HEK293 (cell line): Measurements from ENCODE around the gene RNF166.

Source experiments
- CTCF ChIA-PET: fragments of 350-600 bp; formaldehyde crosslinking; extraction: SDS; loops from one replicate; lab custom pipeline; 2021; ENCODE audit warnings: antibody characterized with exemption; lab: Yijun Ruan, JAX
- POLR2A ChIA-PET: fragments of 300-600 bp; formaldehyde crosslinking; extraction: SDS; loops from one replicate; lab custom pipeline; 2020; ENCODE audit warnings: antibody characterized with exemption, inconsistent platforms; lab: Yijun Ruan, JAX
- H3K27ac ChIP-seq: fragments of 200-500 bp; sonication (Bioruptor generic); 2 replicates; pipeline ENCODE4 v1.5.1; 2014; ENCODE audit warnings: low read depth, low read length, control low read depth, inconsistent platforms; ENCODE audit errors: extremely low read depth
- H3K36me3 ChIP-seq, 2 experiments: fragments of 200-500 bp in 1 of 2; sonication (Bioruptor generic) in 1 of 2; 1 replicate in 1 of 2; 2 replicates in 1 of 2; pipeline ENCODE4 v1.5.1; 2014 to 2017; ENCODE audit warnings: inconsistent platforms in 2 of 2, low read length in 2 of 2; ENCODE audit not compliant: control insufficient read depth in 2 of 2, insufficient read depth in 1 of 2
- H3K4me1 ChIP-seq: fragments of 200-500 bp; sonication (Bioruptor generic); 2 replicates; pipeline ENCODE4 v1.5.1; 2014; ENCODE audit warnings: mild to moderate bottlenecking, low read length, inconsistent platforms; ENCODE audit not compliant: control insufficient read depth, insufficient read depth
- H3K4me3 ChIP-seq: 2 replicates; pipeline ENCODE4 v1.5.1; 2011; ENCODE audit warnings: low read depth, mild to moderate bottlenecking, control low read depth, low read length, moderate library complexity
- H3K9me3 ChIP-seq: fragments of 200-500 bp; sonication (Bioruptor generic); 2 replicates; pipeline ENCODE4 v1.5.1; 2014; ENCODE audit warnings: low read depth, low read length, inconsistent platforms; ENCODE audit not compliant: control insufficient read depth, insufficient read depth
- BCL11B ChIP-seq: fragments of 450-650 bp; formaldehyde crosslinking; IDR thresholded peaks from 2 replicates; pipeline ENCODE4 v1.5.1; 2016; ENCODE audit warnings: low read depth, missing biosample characterization, missing genetic modification characterization
- CTCF ChIP-seq: fragments of 450-650 bp; formaldehyde crosslinking; IDR thresholded peaks from 2 replicates; pipeline ENCODE4 v1.5.1; 2016; ENCODE audit warnings: missing biosample characterization, missing genetic modification characterization
- KLF17 ChIP-seq: fragments of 450-650 bp; formaldehyde crosslinking; IDR thresholded peaks from 2 replicates; pipeline ENCODE4 v1.5.1; 2016; ENCODE audit warnings: missing biosample characterization, missing genetic modification characterization
- OSR2 ChIP-seq: fragments of 450-650 bp; formaldehyde crosslinking; IDR thresholded peaks from 2 replicates; pipeline ENCODE4 v1.5.1; 2016; ENCODE audit warnings: missing biosample characterization, missing genetic modification characterization
- WT1 ChIP-seq: fragments of 450-650 bp; formaldehyde crosslinking; IDR thresholded peaks from 2 replicates; pipeline ENCODE4 v1.5.1; 2016; ENCODE audit warnings: missing biosample characterization, missing genetic modification characterization
- ZBTB48 ChIP-seq: fragments of 450-650 bp; formaldehyde crosslinking; IDR thresholded peaks from 2 replicates; pipeline ENCODE4 v1.5.1; 2016; ENCODE audit warnings: missing biosample characterization, missing genetic modification characterization
- ZNF174 ChIP-seq: fragments of 450-650 bp; formaldehyde crosslinking; IDR thresholded peaks from 2 replicates; pipeline ENCODE4 v1.5.0; 2017; ENCODE audit warnings: missing biosample characterization, mild to moderate bottlenecking, missing genetic modification characterization
- ZNF211 ChIP-seq: fragments of 450-650 bp; formaldehyde crosslinking; IDR thresholded peaks from 2 replicates; pipeline ENCODE4 v1.5.1; 2016; ENCODE audit warnings: low read depth, missing biosample characterization, missing genetic modification characterization
- ZNF274 ChIP-seq, 2 experiments: fragments of 200-500 bp in 1 of 2; fragments of 450-650 bp in 1 of 2; sonication (Bioruptor generic) in 1 of 2; formaldehyde crosslinking in 1 of 2; IDR thresholded peaks; 2 replicates each; pipeline versions ENCODE4 v1.5.1 to v1.6.1; 2014 to 2016; ENCODE audit warnings: borderline replicate concordance in 1 of 2, inconsistent platforms in 1 of 2, low read length in 1 of 2, missing biosample characterization in 1 of 2, missing genetic modification characterization in 1 of 2
- ZNF280C ChIP-seq: fragments of 450-650 bp; formaldehyde crosslinking; IDR thresholded peaks from 2 replicates; pipeline ENCODE4 v1.5.1; 2016; ENCODE audit warnings: missing biosample characterization, missing genetic modification characterization
- ZNF354C ChIP-seq: fragments of 450-650 bp; formaldehyde crosslinking; IDR thresholded peaks from 2 replicates; pipeline ENCODE4 v1.5.1; 2016; ENCODE audit warnings: missing biosample characterization, missing genetic modification characterization, low read depth, borderline replicate concordance
- ZNF544 ChIP-seq: fragments of 450-650 bp; formaldehyde crosslinking; IDR thresholded peaks from 2 replicates; pipeline ENCODE4 v1.5.0; 2017; ENCODE audit warnings: missing biosample characterization, missing genetic modification characterization
- ZNF571 ChIP-seq: fragments of 450-650 bp; formaldehyde crosslinking; IDR thresholded peaks from 2 replicates; pipeline ENCODE4 v1.5.0; 2017; ENCODE audit warnings: missing biosample characterization, missing genetic modification characterization
- ZNF692 ChIP-seq: fragments of 450-650 bp; formaldehyde crosslinking; IDR thresholded peaks from 2 replicates; pipeline ENCODE4 v1.5.1; 2016; ENCODE audit warnings: missing biosample characterization, missing genetic modification characterization
- ZNF704 ChIP-seq: fragments of 450-650 bp; formaldehyde crosslinking; IDR thresholded peaks from 2 replicates; pipeline ENCODE4 v1.5.1; 2016; ENCODE audit warnings: missing biosample characterization, missing genetic modification characterization
- ZNF785 ChIP-seq: fragments of 450-650 bp; formaldehyde crosslinking; IDR thresholded peaks from 2 replicates; pipeline ENCODE4 v1.5.1; 2016; ENCODE audit warnings: missing biosample characterization, missing genetic modification characterization
- ZSCAN4 ChIP-seq: fragments of 450-650 bp; formaldehyde crosslinking; IDR thresholded peaks from 2 replicates; pipeline ENCODE4 v1.5.1; 2017; ENCODE audit warnings: missing biosample characterization, missing genetic modification characterization

Gene RNF166

GRCh38 chr16:88659160-88659559, 47.0 kb downstream of the RNF166 start:
- CTCF ChIA-PET, result no interaction called here
- Histone ChIP-seq H3K27ac (no peak overlapping the region), H3K4me3 (no peak overlapping the region), H3K36me3 (peaks cover 0 to 15% of the 10 kb centered on the region in 2 experiments; a peak in 1 of 3 replicates), H3K4me1 (no peaks in the 10 kb centered on the region), H3K9me3 (no peaks in the 10 kb centered on the region)
- POLR2A ChIA-PET, result no interaction called here
- no peak for TF ChIP-seq ZNF280C (tag by site-specific recombination)
- no peak for TF ChIP-seq ZBTB48 (tag by site-specific recombination)
- no peak for TF ChIP-seq ZNF692 (tag by site-specific recombination)
- no peak for TF ChIP-seq ZNF704 (tag by site-specific recombination)
- no peak for TF ChIP-seq CTCF
- no peak for TF ChIP-seq OSR2 (tag by site-specific recombination)
- no peak for TF ChIP-seq WT1 (tag by site-specific recombination)
- TF ChIP-seq ZNF174 (tag by site-specific recombination), result no peak
- TF ChIP-seq ZSCAN4 (tag by site-specific recombination), result no peak
- TF ChIP-seq ZNF274 (IDR thresholded peaks at IDR 0.05; ENCODE audit: low read length), result no peak
- no peak for TF ChIP-seq ZNF274 (tag by site-specific recombination; IDR thresholded peaks at IDR 0.05; ENCODE audit: borderline replicate concordance)
- no peak for TF ChIP-seq KLF17 (tag by site-specific recombination)
- TF ChIP-seq BCL11B (tag by site-specific recombination), result no peak
- TF ChIP-seq ZNF354C (tag by site-specific recombination), result no peak

GRCh38 chr16:88658714-88659113, 47.5 kb downstream of the RNF166 start:
- Histone ChIP-seq H3K36me3 (peaks cover 0 to 15% of the 10 kb centered on the region in 2 experiments; a peak in 1 of 3 replicates), H3K4me3 (no peak overlapping the region), H3K9me3 (no peaks in the 10 kb centered on the region), H3K27ac (no peak overlapping the region), H3K4me1 (no peaks in the 10 kb centered on the region)
- ChIA-PET POLR2A (no interaction called here), CTCF (no interaction called here)
- TF ChIP-seq ZNF544 (no peak), ZNF785 (tag by site-specific recombination) (no peak), ZNF211 (tag by site-specific recombination) (no peak), ZNF571 (tag by site-specific recombination) (no peak)
